SW480 (cell line): ENCODE data around the gene NID1.

Experiments
- DNase-seq: peaks from one replicate; pipeline ENCODE4 v3.0.0-alpha.2; 2016; ENCODE audit warnings: low spot score

Gene NID1, protein sequence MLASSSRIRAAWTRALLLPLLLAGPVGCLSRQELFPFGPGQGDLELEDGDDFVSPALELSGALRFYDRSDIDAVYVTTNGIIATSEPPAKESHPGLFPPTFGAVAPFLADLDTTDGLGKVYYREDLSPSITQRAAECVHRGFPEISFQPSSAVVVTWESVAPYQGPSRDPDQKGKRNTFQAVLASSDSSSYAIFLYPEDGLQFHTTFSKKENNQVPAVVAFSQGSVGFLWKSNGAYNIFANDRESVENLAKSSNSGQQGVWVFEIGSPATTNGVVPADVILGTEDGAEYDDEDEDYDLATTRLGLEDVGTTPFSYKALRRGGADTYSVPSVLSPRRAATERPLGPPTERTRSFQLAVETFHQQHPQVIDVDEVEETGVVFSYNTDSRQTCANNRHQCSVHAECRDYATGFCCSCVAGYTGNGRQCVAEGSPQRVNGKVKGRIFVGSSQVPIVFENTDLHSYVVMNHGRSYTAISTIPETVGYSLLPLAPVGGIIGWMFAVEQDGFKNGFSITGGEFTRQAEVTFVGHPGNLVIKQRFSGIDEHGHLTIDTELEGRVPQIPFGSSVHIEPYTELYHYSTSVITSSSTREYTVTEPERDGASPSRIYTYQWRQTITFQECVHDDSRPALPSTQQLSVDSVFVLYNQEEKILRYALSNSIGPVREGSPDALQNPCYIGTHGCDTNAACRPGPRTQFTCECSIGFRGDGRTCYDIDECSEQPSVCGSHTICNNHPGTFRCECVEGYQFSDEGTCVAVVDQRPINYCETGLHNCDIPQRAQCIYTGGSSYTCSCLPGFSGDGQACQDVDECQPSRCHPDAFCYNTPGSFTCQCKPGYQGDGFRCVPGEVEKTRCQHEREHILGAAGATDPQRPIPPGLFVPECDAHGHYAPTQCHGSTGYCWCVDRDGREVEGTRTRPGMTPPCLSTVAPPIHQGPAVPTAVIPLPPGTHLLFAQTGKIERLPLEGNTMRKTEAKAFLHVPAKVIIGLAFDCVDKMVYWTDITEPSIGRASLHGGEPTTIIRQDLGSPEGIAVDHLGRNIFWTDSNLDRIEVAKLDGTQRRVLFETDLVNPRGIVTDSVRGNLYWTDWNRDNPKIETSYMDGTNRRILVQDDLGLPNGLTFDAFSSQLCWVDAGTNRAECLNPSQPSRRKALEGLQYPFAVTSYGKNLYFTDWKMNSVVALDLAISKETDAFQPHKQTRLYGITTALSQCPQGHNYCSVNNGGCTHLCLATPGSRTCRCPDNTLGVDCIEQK

GRCh38 chr1:236064674-236065508 lies at the start of gene NID1:
NID1 (minus strand) TSS chr1:236065090; CDS start chr1:236065079, 11 bp downstream.
- DNase-seq: peak; percentile 7

- DNase-seq: no peak
Measured at GRCh38 chr1:236114076-236114747, 49.3 kb upstream of the NID1 start.

GRCh38 chr1:236113324-236114032 lies 48.6 kb upstream of the NID1 start:
- no peak for DNase-seq

DNA sequence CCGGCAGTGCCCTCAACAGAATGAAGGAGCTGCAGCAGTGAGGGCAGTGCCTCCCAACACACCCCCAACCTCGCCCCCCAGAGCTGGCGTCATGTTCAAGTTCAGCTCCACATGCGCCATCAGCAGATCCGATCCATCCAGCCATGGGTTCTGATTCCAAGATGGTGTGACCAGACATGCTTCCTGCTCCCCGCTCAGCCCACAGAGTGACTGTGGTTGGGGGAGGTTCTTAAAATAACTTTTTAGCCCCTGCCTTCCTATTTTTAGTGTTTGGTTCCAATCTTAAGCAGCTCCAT lies 47.4 kb upstream of the NID1 start:
- no peak for DNase-seq

GRCh38 chr1:236111527-236112331 lies 46.8 kb upstream of the NID1 start:
- DNase-seq: no peak

GRCh38 chr1:236110137-236110536 lies 45.2 kb upstream of the NID1 start:
- no peak for DNase-seq

DNA sequence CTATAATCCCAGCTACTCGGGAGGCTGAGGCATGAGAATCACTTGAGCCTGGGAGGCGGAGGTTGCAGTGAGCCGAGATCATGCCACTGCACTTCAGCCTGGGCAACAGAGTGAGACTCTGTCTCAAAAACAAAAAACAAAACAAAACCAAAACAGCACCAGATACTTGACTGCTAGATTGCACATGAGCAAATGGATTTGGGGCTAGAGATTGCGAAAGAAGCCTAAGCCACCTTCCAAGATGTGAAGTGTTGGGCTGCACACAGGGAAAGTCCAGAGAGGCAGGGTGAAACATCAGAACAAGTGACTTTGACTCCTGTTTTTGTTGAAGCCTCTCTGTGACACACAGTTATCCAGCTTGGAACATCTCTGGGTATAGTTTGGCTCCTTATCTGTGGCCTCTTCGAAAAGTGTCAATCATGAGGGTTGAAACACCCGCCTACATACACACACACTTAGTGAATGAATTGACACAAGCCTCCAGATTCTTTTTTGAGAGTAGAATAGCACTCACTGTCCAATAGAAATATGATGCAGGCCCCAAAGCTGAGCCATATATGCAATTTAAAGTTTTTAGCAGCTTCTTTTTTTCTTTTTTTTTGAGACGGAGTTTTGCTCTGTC lies 43.2 kb upstream of the NID1 start:
- no peak for DNase-seq

GRCh38 chr1:236107121-236107907 lies 42.4 kb upstream of the NID1 start:
- DNase-seq: no peak

- peak; percentile 49 for DNase-seq
Measured at GRCh38 chr1:236103646-236104218, 38.8 kb upstream of the NID1 start.

- DNase-seq: no peak
Measured at GRCh38 chr1:236103059-236103458, 38.2 kb upstream of the NID1 start.

GRCh38 chr1:236102611-236103010 lies 37.7 kb upstream of the NID1 start:
- no peak for DNase-seq

GRCh38 chr1:236101233-236102200 lies 36.6 kb upstream of the NID1 start:
- DNase-seq: no peak

DNA sequence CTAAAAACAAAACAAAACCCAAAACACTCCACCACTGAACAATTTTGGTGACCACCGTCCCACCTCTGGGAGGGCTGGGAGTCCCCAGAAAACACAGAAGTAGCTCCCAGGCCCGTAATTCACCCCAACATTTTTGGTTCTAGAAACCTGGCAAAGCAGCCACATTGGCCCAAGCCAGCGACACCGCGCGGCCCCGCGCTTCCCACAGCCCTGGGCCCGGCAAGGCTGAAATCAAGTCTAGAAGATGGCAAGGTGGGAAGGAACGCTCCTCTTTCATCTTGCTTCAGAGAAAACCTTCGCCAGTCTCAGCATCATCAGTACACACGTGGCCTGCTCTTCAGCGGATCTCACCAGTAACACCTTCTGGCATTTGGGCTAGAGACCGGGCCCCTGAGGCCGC lies 35.9 kb upstream of the NID1 start:
- no peak for DNase-seq

DNA sequence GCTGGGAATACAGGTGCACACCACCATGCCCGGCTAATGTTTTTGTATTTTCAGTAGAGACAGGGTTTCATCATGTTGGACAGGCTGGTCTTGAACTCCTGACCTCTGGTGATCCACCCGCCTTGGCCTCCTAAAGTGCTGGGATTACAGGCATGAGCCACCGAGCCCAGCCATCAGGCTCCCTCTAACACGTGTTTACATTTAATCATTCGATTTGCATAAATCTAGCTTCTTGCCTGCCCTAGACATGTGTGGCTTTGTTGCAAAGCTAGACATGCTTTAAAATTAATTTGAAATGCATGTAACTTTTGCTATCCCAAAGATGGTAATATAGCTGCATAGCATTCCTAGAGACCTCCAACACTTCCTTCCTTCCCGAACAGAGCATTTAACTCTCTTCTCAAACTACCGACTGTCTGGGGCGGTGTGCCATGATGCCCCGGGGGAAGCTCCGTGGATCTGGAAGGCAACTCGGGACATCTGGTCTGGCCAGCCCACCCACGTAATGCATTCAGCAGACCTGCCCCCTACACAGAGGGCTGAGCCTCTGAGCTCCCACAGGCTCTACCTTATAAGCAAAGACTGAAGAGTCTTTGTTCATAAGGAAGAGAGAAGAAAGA lies 34.6 kb upstream of the NID1 start:
- no peak for DNase-seq

- DNase-seq: no peak
Measured at GRCh38 chr1:236098267-236098666, 33.4 kb upstream of the NID1 start.
